GM12873 (cell line): ENCODE results near the gene ATP5IF1.
A peak's percentile ranks its signal among the peaks of the same experiment; 100 is the strongest.

ENCODE experiments used
- TF ChIP-seq, protein P1 (sequence below): IDR thresholded peaks from 2 replicates; pipeline ENCODE4 v1.5.1; 2012; ENCODE audit warnings: low read depth, mild to moderate bottlenecking, moderate library complexity, low read length, control low read depth; ENCODE audit not compliant: insufficient read depth; ENCODE audit errors: missing control alignments

The ATP5IF1 gene

DNA sequence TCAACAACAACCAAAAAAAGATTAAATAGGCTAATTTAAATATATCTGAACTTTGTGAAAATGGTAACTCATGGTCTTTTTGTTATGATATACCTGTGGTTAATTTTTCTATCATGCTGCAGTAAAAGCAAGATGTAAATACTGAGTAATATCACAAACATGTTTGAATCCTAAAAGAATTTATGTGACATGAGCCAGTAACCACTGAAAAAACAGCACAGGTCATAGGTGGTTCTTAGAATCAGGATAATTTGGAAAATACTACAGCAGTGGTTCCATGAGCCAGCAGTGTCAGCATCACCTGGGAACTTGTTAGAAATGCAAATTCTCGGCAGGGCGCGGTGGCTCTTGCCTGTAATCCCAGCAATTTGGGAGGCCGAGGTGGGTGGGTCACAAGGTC is 4.1 kb downstream of the ATP5IF1 start:
- TF ChIP-seq, protein P1, sequence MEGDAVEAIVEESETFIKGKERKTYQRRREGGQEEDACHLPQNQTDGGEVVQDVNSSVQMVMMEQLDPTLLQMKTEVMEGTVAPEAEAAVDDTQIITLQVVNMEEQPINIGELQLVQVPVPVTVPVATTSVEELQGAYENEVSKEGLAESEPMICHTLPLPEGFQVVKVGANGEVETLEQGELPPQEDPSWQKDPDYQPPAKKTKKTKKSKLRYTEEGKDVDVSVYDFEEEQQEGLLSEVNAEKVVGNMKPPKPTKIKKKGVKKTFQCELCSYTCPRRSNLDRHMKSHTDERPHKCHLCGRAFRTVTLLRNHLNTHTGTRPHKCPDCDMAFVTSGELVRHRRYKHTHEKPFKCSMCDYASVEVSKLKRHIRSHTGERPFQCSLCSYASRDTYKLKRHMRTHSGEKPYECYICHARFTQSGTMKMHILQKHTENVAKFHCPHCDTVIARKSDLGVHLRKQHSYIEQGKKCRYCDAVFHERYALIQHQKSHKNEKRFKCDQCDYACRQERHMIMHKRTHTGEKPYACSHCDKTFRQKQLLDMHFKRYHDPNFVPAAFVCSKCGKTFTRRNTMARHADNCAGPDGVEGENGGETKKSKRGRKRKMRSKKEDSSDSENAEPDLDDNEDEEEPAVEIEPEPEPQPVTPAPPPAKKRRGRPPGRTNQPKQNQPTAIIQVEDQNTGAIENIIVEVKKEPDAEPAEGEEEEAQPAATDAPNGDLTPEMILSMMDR: no peak

DNA sequence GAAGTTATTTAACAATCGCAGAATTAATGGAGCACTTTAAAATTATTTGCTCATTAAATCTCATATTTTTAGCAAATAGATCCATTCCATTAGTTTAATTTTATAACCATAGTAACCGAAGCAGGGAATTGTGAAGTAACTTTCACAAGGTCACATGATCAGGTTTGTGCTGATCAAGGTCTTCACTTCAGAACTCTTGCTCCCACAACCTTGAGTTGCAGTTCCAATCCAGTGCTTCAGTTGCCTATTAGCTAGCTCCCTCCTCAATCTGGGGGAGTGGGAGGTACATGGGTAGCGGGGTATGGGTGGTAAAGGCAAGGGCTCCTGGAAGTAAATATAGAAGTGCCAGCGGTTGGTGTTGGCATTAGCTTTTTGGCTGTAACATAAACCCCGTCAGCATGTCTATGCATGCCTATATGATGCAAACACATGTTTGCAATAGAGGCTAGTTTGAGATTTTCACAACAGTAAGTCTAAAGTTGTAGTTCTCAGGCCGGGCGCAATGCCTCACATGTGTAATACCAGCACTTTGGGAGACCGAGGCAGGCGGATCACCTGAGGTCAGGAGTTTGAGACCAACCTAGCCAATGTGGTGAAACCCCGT is 5.8 kb downstream of the ATP5IF1 start:
- TF ChIP-seq, protein P1: no peak

DNA sequence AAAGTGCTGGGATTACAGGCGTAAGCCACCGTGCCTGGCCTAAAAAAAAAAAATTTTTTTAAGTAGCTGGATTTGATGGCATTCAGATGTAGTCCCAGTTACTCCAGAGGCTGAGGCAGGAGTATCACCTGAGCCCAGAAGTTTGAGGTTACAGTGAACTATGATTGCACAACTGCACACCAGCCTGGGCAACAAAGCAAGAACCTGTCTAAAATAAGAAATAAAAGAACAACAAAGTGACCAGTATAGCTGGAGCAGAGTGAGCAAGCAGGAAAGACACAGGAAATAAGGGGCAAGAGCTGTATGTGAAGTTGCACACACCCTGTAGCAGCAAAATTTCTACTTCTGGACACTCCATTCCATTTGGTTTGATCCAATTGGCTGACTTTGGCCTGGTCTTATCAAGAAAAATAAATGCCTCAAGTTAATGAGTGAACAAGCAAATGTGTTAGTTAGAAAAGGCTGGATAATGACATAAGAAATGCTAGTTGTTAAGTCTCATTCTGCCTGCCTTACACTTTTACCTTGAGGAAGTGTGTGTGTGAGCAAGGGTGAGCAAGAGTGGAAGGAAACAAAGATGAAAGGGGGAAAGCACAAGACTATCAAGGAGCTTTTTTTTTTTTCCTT is 7.9 kb downstream of the ATP5IF1 start:
- TF ChIP-seq, protein P1: no peak

DNA sequence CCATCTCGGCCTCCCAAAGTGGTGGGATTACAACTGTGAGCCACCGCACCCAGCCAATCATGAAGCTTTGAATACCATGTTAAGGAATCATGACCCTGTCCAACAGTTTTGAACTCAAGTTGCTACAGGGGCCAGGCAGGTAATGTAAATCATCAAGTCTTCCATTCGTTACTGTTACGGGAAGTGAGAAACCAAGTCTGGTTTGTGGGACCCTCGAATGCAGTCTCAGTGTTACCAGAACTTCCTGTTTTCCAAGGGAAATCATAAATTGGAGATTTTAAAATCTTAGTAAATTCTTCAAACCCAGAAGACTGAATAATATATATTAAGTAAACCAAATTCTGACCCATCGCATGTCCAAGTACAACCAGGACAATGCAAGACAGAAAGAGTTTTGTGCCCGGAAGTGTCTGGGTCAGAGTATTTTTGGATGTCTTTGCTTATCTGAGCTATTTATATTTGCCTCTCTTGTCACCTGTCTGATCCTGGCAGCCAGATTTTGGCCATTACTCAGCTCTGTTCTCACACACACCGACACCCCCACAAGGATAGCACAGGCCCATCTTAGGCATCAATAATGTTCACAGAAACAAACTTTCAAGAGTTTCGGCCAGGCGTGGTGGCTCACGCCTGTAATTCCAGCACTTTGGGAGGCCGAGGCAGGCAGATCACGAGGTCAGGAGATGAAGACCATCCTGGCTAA is 8.8 kb downstream of the ATP5IF1 start:
- TF ChIP-seq, protein P1: no peak

DNA sequence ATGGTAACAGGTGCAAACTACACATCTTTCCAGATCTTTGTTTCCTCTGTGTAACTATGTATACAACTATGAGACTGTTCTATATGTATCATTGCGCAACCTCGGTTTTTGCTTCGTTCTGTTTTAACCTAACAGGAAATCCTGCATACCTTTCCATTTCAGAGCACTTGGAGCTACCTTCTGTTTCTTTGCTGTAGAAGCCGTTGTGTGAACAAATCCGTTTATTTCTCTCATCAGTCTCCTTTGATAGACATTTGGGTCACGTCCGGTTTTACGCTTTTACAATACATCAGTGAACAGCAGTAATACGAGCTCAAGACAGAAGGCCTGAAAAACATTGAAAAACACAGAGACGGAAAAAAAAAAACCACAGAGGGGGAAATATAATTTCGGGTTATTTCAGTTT is 10.5 kb downstream of the ATP5IF1 start:
- TF ChIP-seq, protein P1: no peak

DNA sequence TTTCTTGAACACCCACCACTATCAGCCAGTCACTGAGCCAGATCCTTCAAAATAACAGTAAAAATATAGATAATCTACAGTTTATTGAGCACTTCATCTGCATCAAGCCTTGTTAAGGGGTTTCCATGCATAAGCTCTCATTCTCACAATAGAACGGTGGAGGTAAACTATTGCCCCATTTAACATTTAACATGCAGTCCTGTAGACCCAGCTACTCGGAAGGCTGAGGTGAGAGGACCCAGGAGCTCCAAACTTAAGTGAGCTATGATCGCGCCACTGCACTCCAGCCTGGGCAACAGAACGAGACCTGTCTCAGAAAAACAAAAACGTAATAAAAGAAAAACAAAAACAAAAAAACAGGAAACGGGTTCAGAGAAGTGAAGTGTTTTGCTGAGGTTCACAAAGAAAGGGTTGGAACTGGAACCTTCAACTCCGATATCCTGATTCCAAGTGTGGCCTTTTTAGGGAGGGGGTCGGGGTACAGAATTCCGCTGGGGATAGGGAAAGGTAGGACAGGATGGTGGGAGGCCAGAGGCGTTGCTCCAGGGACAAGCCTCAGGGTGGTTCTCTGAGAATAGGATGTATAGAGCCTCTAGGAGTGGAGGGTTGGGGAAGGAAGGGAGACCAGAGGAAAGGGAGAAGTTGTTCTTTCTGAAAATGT is 11.8 kb downstream of the ATP5IF1 start:
- TF ChIP-seq, protein P1: no peak

DNA sequence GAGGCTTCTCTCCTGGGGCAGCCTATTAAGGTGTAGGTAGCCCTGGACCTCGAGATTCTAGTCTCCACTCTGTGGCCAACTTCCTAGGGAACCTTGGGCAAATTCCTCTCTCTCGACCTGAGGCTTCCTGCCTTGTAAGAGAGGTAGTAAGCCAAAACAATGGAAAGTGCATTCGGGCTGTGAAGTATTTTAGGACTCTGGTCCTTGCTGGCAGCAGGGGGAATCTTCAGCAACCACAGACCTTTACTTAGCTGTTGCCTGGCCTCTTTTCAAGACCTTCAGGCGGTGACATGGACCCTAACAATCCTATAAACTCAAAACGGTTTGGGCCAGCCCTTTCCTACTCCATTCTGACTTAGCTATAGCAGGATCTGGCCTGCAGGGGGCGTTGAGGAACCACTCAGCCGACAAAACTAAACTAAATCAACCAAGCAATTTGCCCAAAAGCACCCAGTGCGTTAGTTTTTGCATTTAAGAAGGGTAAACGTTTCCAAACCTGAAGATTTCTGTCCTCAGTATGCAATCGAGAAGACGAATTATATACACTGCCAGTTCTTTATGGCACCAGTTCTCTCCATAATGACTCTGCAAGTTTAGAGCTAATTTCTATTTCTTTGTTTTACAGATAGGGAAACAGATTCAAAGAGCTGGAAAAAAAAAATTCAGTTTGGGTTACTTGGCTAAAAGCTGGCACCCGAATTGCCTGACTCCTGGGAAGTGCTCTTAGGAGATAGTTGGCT is 12.5 kb downstream of the ATP5IF1 start:
- TF ChIP-seq, protein P1: peak; percentile 90
